GM12874 (cell line): ENCODE results near the gene LGI2.

Experiments used
- TF ChIP-seq, protein P1 (sequence below): IDR thresholded peaks from 2 replicates; pipeline ENCODE4 v1.5.1; 2011; ENCODE audit warnings: low read depth, mild to moderate bottlenecking, control low read depth, low read length, moderate library complexity; ENCODE audit not compliant: insufficient read depth

The LGI2 gene

DNA sequence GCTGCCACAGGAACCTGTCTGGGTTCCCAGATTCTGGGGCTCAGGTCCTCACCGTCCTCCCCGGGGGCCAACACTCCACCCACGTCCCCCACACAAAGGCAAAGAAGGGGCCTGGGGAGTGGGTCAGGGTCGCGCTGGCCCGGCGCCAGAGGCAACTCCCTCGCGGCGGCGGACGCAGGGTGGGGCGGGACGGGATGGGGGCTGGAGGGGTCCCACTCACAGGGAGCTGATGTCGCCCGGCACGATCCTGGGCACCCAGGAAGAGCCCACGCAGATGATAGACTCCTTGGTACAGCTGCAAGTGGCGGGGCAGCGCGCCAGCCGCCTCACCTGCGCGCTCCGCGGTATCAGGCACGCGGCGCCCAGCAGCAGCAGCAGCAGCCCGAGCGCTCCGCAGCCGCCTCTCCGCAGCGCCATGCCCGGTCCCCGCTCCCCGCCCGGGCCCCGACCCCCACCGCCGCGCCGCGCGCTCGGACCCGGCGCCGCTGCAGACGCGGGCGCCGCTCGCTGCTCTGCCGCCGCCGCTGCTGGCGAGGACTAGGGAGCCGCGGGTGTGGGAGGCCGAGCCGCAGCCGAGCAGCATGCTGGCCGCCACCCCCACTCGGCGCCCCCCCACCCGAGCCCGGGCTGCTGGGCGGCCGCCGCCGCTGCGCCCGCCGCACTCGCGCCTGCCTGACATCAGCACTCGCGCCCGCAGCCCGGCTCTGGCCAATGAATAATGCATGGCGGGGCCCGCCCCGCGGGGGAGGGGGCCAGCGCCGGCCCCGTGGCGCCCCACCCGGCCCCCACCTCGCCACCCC lies at the start of gene LGI2:
LGI2 (minus strand) TSS at position 670 of the 800 bp plus-strand sequence; CDS start at position 417, 253 bp downstream.
- TF ChIP-seq, protein P1, sequence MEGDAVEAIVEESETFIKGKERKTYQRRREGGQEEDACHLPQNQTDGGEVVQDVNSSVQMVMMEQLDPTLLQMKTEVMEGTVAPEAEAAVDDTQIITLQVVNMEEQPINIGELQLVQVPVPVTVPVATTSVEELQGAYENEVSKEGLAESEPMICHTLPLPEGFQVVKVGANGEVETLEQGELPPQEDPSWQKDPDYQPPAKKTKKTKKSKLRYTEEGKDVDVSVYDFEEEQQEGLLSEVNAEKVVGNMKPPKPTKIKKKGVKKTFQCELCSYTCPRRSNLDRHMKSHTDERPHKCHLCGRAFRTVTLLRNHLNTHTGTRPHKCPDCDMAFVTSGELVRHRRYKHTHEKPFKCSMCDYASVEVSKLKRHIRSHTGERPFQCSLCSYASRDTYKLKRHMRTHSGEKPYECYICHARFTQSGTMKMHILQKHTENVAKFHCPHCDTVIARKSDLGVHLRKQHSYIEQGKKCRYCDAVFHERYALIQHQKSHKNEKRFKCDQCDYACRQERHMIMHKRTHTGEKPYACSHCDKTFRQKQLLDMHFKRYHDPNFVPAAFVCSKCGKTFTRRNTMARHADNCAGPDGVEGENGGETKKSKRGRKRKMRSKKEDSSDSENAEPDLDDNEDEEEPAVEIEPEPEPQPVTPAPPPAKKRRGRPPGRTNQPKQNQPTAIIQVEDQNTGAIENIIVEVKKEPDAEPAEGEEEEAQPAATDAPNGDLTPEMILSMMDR: no peak

GRCh38 chr4:25078523-25078922 lies 47.8 kb upstream of the LGI2 start:
- TF ChIP-seq, protein P1: no peak

GRCh38 chr4:25076625-25077398 lies 46.1 kb upstream of the LGI2 start:
- TF ChIP-seq, protein P1: no peak

- TF ChIP-seq, protein P1: no peak
These were observed 45.1 kb upstream of the LGI2 start for GRCh38 chr4:25075851-25076250.

DNA sequence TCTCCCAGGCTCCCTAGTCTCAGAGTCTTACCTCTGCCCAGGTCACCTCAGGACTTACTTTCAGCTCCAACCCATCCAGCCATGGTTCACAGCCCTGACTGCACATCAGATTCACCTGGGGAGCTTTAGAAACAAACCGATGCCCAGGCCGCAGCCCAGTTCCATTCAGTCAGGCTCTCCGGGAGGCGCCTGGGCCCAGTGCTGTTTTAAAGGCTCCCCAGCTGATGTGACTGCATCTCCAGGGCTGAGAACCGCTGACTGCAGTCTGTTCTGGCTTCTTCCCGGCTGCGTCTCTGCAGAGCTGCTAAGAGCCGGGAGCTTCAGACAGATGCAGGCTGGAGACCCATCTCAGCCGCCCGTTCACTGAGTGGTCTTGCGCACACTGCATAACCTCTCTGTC lies 44.4 kb upstream of the LGI2 start:
- TF ChIP-seq, protein P1: no peak

- TF ChIP-seq, protein P1: no peak
These were observed 39.8 kb upstream of the LGI2 start for GRCh38 chr4:25070545-25070944.

GRCh38 chr4:25069014-25069413 lies 38.3 kb upstream of the LGI2 start:
- TF ChIP-seq, protein P1: no peak
